ENCODE results near the gene TRAF3IP1. TPM values are rescaled to one million over a fixed set of nuclear protein-coding genes. Genes with fewer than 3 reads are reported as not detected.

TRAF3IP1 gene
- total RNA-seq, 2 donors from 2014 or later: 5.4 to 10.9 TPM

GRCh38 chr2:238287737-238288649 lies 32.3 kb upstream of the TRAF3IP1 start, which contains the start of gene PER2:
Gene PER2 (minus strand): TSS chr2:238288610. CDS start chr2:238277936, 10,674 bp downstream.
- peaks cover 75% of the 10 kb centered on the region for H3K4me1 ChIP-seq
- peak in 2 of 3 donors; percentile 76 to 87 for TF ChIP-seq POLR2A (IDR thresholded peaks at IDR 0.05)
- TF ChIP-seq CTCF (IDR thresholded peaks at IDR 0.05): peak in 3 of 7 experiments; percentile 10 to 26 (median 23)
- no peaks in the 10 kb centered on the region for H3K27me3 ChIP-seq
- ATAC-seq: peak; percentile 20
- H3K27ac ChIP-seq: peak within 1 kb of the TSS; percentile 96 to 99 (median 98)
- no peaks in the 10 kb centered on the region for H3K36me3 ChIP-seq (replicated peaks in 1 of 2; ENCODE audit: insufficient read depth in 1 of 2, low read depth in 2 of 2)
- 1 to 7% methylated on average over 5 to 48 of the region's 65 CpGs for WGBS, 2 donors
- no peaks in the 10 kb centered on the region for H3K9me3 ChIP-seq
- intact Hi-C loops (cut with DNase I): no loop called here
- peak; percentile 73 to 85 (median 77) for DNase-seq
- H3K4me3 ChIP-seq: peak within 1 kb of the TSS; percentile 29 to 39

GRCh38 chr2:238288650-238289573 lies 31.4 kb upstream of the TRAF3IP1 start:
- peak; percentile 76 for ATAC-seq
- H3K9me3 ChIP-seq: no peaks in the 10 kb centered on the region
- peaks cover 66% of the 10 kb centered on the region for H3K4me1 ChIP-seq
- peak; percentile 98 to 100 (median 99) for DNase-seq
- H3K27me3 ChIP-seq: no peaks in the 10 kb centered on the region
- H3K27ac ChIP-seq: peak overlapping the region; percentile 96 to 99 (median 98)
- 1% methylated on average over 41 to 104 of the region's 108 CpGs for WGBS, 2 donors
- peak in 5 of 7 experiments; percentile 23 to 42 (median 33) for TF ChIP-seq CTCF (IDR thresholded peaks at IDR 0.05)
- peak; percentile 81 to 88 (median 86) for TF ChIP-seq POLR2A (IDR thresholded peaks at IDR 0.05)
- H3K36me3 ChIP-seq (replicated peaks in 1 of 2; ENCODE audit: insufficient read depth in 1 of 2, low read depth in 2 of 2): no peaks in the 10 kb centered on the region
- peak overlapping the region; percentile 29 to 39 for H3K4me3 ChIP-seq
- intact Hi-C loops (cut with DNase I): no loop called here

- DNase-seq: peak in 1 of 4 donors; percentile 19
- intact Hi-C loops (cut with DNase I): no loop called here
These were observed 30.7 kb upstream of the TRAF3IP1 start for GRCh38 chr2:238289574-238289973.

GRCh38 chr2:238290091-238290509 lies 30.2 kb upstream of the TRAF3IP1 start:
- peak; percentile 58 to 80 (median 78) for DNase-seq

More at GRCh38 chr2:238289574-238289973, 30.7 kb upstream of the TRAF3IP1 start:
- Histone ChIP-seq H3K4me1 (peaks cover 66% of the 10 kb centered on the region), H3K36me3 (replicated peaks in 1 of 2; ENCODE audit: insufficient read depth in 1 of 2, low read depth in 2 of 2) (no peaks in the 10 kb centered on the region), H3K27ac (peak overlapping the region; percentile 40 to 99 (median 97)), H3K4me3 (no peak overlapping the region), H3K27me3 (no peaks in the 10 kb centered on the region), H3K9me3 (no peaks in the 10 kb centered on the region)
- no peak for ATAC-seq
- 44 to 50% methylated on average over 13 of the region's 13 CpGs for WGBS, 2 donors
- TF ChIP-seq POLR2A (IDR thresholded peaks at IDR 0.05): no peak

More at GRCh38 chr2:238290091-238290509, 30.2 kb upstream of the TRAF3IP1 start:
- 34 to 35% methylated on average over 8 of the region's 8 CpGs for WGBS, 2 donors
- TF ChIP-seq CTCF (IDR thresholded peaks at IDR 0.05): no peak
- peak in 2 of 3 donors; percentile 33 to 36 for TF ChIP-seq POLR2A (IDR thresholded peaks at IDR 0.05)
- no peaks in the 10 kb centered on the region for H3K9me3 ChIP-seq
- no peak overlapping the region for H3K4me3 ChIP-seq
- peak overlapping the region; percentile 40 to 99 (median 97) for H3K27ac ChIP-seq
- intact Hi-C loops (cut with DNase I): no loop called here
- H3K4me1 ChIP-seq: peaks cover 66% of the 10 kb centered on the region
- H3K36me3 ChIP-seq (replicated peaks in 1 of 2; ENCODE audit: insufficient read depth in 1 of 2, low read depth in 2 of 2): no peaks in the 10 kb centered on the region
- ATAC-seq: no peak
- no peaks in the 10 kb centered on the region for H3K27me3 ChIP-seq

Data from body of pancreas (tissue), 4 donors.